NCI-H82 (cell line): ENCODE results near the gene AKR1C2.
"Not testable (repeated sequence)": the region's sequence is repeated elsewhere in the genome, so short reads cannot be mapped to it uniquely, and the experiment has no call there.

Experiments used
- DNase-seq: peaks from one replicate; lab custom pipeline; 2025; lab: John Stamatoyannopoulos, UW

AKR1C2 gene

GRCh38 chr10:5023177-5023805, 19.6 kb upstream of the AKR1C2 start:
- no peak for DNase-seq

- not testable (repeated sequence) for DNase-seq
These were observed 18.1 kb upstream of the AKR1C2 start for GRCh38 chr10:5021624-5022290.

- peak; percentile 12 for DNase-seq
These were observed 16.3 kb upstream of the AKR1C2 start for GRCh38 chr10:5019770-5020612.

- not testable (repeated sequence) for DNase-seq
These were observed 15.1 kb upstream of the AKR1C2 start for GRCh38 chr10:5018671-5019277.

- DNase-seq, result no peak
These were observed 14.5 kb upstream of the AKR1C2 start for GRCh38 chr10:5018134-5018533.

- DNase-seq, result peak; percentile 12
These were observed 11.3 kb upstream of the AKR1C2 start for GRCh38 chr10:5014936-5015335.

- DNase-seq, result not testable (repeated sequence)
These were observed 10.7 kb upstream of the AKR1C2 start for GRCh38 chr10:5014200-5014910.

GRCh38 chr10:5013385-5013784, 9.7 kb upstream of the AKR1C2 start:
- DNase-seq, result no peak

- DNase-seq, result no peak
These were observed 8.9 kb upstream of the AKR1C2 start for GRCh38 chr10:5012595-5012994.

- DNase-seq, result not testable (repeated sequence)
These were observed 7.7 kb upstream of the AKR1C2 start for GRCh38 chr10:5011392-5011791.

- DNase-seq, result not testable (repeated sequence)
These were observed 6.4 kb upstream of the AKR1C2 start for GRCh38 chr10:5010043-5010442.

GRCh38 chr10:5008857-5009548, 5.3 kb upstream of the AKR1C2 start:
- DNase-seq, result not testable (repeated sequence)

- DNase-seq, result not testable (repeated sequence)
These were observed 844 bp upstream of the AKR1C2 start for GRCh38 chr10:5004501-5004900.

GRCh38 chr10:5004030-5004385, 351 bp upstream of the AKR1C2 start:
- DNase-seq, result not testable (repeated sequence)

GRCh38 chr10:5002013-5002727, 1.5 kb downstream of the AKR1C2 start:
- no peak for DNase-seq

GRCh38 chr10:4998671-4999070, 5.0 kb downstream of the AKR1C2 start:
- DNase-seq, result no peak

- not testable (repeated sequence) for DNase-seq
These were observed 9.4 kb downstream of the AKR1C2 start for GRCh38 chr10:4994260-4994659.

GRCh38 chr10:4992564-4992963, 11.1 kb downstream of the AKR1C2 start:
- not testable (repeated sequence) for DNase-seq

GRCh38 chr10:4991463-4991862, 12.2 kb downstream of the AKR1C2 start:
- not testable (repeated sequence) for DNase-seq

- no peak for DNase-seq
These were observed 13.4 kb downstream of the AKR1C2 start for GRCh38 chr10:4990217-4990616.
